Tibial nerve (tissue), 4 donors: ENCODE data around the gene SLC5A12.

ENCODE experiments used
- EP300 ChIP-seq, 2 donors: sonication (generic); formaldehyde crosslinking; IDR thresholded peaks; one replicate each; pipeline ENCODE4 v1.6.1; 2017; ENCODE audit warnings: antibody characterized with exemption in 2 of 2, mild to moderate bottlenecking in 1 of 2
- POLR2A ChIP-seq, 2 donors: fragments of 450-650 bp; IDR thresholded peaks; one replicate each; pipeline ENCODE4 v1.6.1; 2017; ENCODE audit warnings: antibody characterized with exemption in 2 of 2, mild to moderate bottlenecking in 2 of 2, moderate library complexity in 2 of 2
- TF ChIP-seq, protein P1 (sequence below), 5 experiments: fragments of 200-600 bp in 3 of 5; fragments of 450-650 bp in 2 of 5; sonication (generic) in 3 of 5; IDR thresholded peaks; one replicate each; pipeline ENCODE4 v1.5.1; 2016 to 2019; ENCODE audit warnings: antibody characterized with exemption in 5 of 5, mild to moderate bottlenecking in 3 of 5, moderate library complexity in 2 of 5

DNA sequence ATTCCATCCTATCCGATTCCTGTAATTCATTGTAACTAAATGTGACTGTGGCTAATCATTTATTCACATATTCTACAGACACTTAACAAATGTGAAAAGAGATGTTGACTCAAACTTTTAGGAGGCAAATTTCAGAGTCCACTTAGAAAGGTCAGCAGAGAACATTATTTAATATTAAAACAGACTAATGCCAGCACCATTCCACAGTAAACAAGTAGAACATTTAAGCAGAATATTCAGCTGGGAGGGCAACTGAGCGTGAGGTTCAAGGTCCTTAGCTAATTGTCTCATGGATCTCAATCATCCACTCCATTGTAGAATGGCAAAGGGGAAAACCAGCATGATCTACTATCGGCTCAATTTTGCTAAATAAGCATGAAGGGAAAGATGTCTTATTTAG is 5.1 kb upstream of the SLC5A12 start:
- TF ChIP-seq, protein P1, sequence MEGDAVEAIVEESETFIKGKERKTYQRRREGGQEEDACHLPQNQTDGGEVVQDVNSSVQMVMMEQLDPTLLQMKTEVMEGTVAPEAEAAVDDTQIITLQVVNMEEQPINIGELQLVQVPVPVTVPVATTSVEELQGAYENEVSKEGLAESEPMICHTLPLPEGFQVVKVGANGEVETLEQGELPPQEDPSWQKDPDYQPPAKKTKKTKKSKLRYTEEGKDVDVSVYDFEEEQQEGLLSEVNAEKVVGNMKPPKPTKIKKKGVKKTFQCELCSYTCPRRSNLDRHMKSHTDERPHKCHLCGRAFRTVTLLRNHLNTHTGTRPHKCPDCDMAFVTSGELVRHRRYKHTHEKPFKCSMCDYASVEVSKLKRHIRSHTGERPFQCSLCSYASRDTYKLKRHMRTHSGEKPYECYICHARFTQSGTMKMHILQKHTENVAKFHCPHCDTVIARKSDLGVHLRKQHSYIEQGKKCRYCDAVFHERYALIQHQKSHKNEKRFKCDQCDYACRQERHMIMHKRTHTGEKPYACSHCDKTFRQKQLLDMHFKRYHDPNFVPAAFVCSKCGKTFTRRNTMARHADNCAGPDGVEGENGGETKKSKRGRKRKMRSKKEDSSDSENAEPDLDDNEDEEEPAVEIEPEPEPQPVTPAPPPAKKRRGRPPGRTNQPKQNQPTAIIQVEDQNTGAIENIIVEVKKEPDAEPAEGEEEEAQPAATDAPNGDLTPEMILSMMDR (IDR thresholded peaks at IDR 0.05) = no peak
- TF ChIP-seq EP300 (IDR thresholded peaks at IDR 0.05) (no peak), POLR2A (IDR thresholded peaks at IDR 0.05) (no peak)
